GM12872 (cell line): ENCODE measurements around the gene KLK4.

ENCODE experiments used
- CTCF ChIP-seq: IDR thresholded peaks from 3 replicates; pipeline ENCODE4 v1.5.1; 2011; ENCODE audit warnings: low read depth, mild to moderate bottlenecking, low read length, moderate library complexity; ENCODE audit not compliant: insufficient read depth

The KLK4 gene

GRCh38 chr19:50911206-50912101 lies at the start of gene KLK4:
TSS of gene KLK4 (minus strand) at chr19:50911395. CDS start at chr19:50910738, 657 bp downstream.
- no peak for TF ChIP-seq CTCF

DNA sequence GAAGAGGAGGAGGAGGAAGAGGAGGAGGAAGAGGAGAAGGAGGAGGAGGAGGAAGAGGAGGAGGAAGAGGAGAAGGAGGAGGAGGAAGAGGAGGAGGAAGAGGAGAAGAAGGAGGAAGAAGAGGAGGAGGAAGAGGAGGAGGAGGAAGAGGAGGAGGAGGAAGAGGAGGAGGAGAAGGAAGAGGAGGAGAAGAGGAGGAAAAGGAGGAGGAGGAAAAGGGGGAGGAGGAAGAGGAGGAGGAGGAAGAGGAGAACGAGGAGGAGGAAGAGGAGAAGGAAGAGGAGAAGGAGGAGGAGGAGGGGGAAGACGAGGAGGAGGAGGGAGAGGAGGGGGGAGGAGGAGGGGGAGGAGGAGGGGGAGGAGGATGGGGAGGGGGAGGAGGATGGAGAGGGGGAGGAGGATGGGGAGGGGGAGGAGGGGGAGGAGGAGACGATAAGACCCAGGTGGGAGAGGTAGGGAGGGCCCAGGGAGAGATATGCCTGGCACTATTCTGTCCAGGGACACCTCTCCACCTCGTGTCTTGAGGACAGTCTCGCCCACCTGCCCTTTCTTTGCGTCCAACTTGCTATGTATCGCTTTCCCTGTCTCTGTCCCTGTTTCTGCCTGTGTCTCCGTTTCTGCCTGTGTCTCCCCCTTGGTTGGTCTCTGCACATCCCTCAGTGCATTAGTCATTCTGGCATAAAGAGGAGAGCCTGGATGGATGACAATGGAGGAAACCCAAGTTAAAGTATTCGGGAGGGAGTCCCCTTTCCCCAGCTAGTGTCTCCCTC lies 48.7 kb upstream of the KLK4 start:
- TF ChIP-seq CTCF = no peak

DNA sequence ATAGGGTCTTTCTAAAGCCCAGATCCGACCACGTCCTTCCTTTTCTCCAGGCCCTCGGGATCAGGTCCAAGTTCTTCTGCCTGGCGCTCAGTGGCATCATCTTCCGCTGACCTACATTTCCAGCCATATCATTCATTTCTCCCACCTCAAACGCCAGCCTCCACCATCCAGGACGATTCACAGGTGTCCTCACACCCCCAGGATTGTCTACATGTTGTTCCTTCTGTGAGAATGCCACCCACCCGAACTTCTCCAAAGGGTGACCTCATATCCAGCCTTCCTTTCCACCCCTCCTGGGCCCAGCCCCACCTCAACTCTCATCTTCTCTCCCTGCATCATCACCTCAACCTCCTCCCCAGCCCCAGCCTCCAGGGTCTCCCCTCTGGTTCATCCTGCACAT lies 46.4 kb upstream of the KLK4 start:
- TF ChIP-seq CTCF = no peak

- no peak for TF ChIP-seq CTCF
Observed at GRCh38 chr19:50952910-50953309, 41.7 kb upstream of the KLK4 start, which contains the start of gene KLK5. TSS of gene KLK5 (minus strand) at chr19:50953038. CDS start at chr19:50952657, 381 bp downstream.

DNA sequence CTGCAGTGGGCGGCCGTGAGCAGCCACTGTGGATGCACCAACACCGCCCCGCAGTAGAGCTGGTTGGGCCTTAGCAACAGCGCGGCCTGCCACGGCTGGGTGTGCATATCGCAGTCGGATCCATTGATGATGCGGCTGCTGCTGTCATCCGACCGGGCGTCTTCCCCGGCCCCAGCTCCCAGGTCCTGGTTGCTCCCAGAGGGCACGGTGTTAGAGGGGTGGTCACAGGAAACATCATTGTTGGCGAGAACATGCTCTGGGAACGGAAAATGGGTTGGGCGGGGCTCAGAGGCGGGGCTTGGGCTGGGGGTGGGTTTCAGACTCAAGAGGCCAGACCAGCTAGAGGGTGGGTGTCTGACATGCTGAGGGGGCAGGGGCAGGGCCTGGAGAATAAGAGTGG lies 38.7 kb upstream of the KLK4 start:
- no peak for TF ChIP-seq CTCF

DNA sequence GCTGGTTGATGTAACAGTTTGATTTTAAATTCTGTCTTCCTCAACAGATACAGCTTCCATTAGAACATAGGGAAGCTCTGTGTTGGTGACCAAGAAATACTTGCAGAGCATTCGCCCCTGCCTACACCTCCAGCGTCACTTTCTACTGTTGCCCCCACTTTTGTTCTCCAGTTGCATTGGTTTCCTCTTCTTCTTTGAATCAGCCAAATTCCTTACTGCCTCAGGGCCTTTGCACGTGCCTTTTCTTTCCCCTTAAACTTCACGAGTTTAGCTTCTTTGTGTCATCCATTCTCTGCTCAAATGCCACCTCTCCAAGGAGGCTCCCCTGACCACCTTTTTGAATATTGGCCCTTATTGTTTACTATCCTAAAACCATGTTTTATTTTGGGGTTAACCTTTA lies 35.9 kb upstream of the KLK4 start:
- no peak for TF ChIP-seq CTCF

- TF ChIP-seq CTCF = no peak
Observed at GRCh38 chr19:50944795-50945194, 33.6 kb upstream of the KLK4 start.
